GM12878 (cell line): ENCODE results near the gene CCRL2. TPM values are rescaled to one million over a fixed set of nuclear protein-coding genes. Genes with fewer than 3 reads are reported as not detected.
"Not testable (repeated sequence)": the region's sequence is repeated elsewhere in the genome, so short reads cannot be mapped to it uniquely, and the experiment has no call there.

Experiments used
- ATAC-seq: fragments of 200-7000 bp; cut with Tn5 transposase; 3 replicates; pipeline ENCODE4 v1.9.1; 2020; ENCODE audit warnings: mild to moderate bottlenecking, moderate library complexity
- BruUV-seq: library from RNA; stranded (reverse); fragments of 400-500 nt; replicated peaks from 2 replicates; lab custom pipeline; 2021; lab: Mats Ljungman, UMichigan
- CTCF ChIA-PET: fragments of 300-600 bp; sonication (Branson Sonifier 250); formaldehyde crosslinking; extraction: SDS; loops from one replicate; lab custom pipeline; 2021; ENCODE audit warnings: inconsistent platforms; lab: Yijun Ruan, JAX
- POLR2A ChIA-PET: fragments of 350-600 bp; formaldehyde crosslinking; extraction: SDS; loops from one replicate; lab custom pipeline; 2021; ENCODE audit warnings: inconsistent platforms; lab: Charles Lee
- RAD21 ChIA-PET: fragments of 300-600 bp; sonication (Branson Sonifier 250); formaldehyde crosslinking; loops from one replicate; lab custom pipeline; 2023; ENCODE audit warnings: antibody characterized with exemption; ENCODE audit not compliant: unreplicated experiment; lab: Charles Lee
- SMC1A ChIA-PET: fragments of 300-600 bp; sonication (Branson Sonifier 250); formaldehyde crosslinking; loops from one replicate; lab custom pipeline; 2023; ENCODE audit not compliant: unreplicated experiment, uncharacterized antibody; lab: Charles Lee
- DNase-seq: peaks from one replicate; pipeline ENCODE4 v3.0.0-alpha.2; 2011; ENCODE audit warnings: low read depth, low spot score
- FAIRE-seq: peaks from 3 replicates; lab custom pipeline; 2011; peaks lifted over from hg19 to GRCh38; lab: Jason Lieb, UNC
- H2AFZ ChIP-seq: 2 replicates; pipeline ENCODE4 v1.6.0; 2011; ENCODE audit warnings: low read depth, low read length, control low read depth; ENCODE audit not compliant: control insufficient read depth
- H3K27ac ChIP-seq: 2 replicates; pipeline ENCODE4 v1.5.1; 2011; ENCODE audit warnings: control low read depth; ENCODE audit not compliant: control insufficient read depth, insufficient read depth
- H3K27me3 ChIP-seq, 2 experiments: replicated peaks in 1 of 2; 2 replicates each; pipeline versions ENCODE4 v1.6.0 to v1.6.1; 2011; ENCODE audit warnings: low read length in 1 of 2; ENCODE audit not compliant: control insufficient read depth in 2 of 2, insufficient read depth in 2 of 2
- H3K36me3 ChIP-seq, 2 experiments: 2 replicates each; pipeline ENCODE4 v1.5.1; 2011; ENCODE audit warnings: low read length in 1 of 2; ENCODE audit not compliant: control insufficient read depth in 2 of 2, insufficient read depth in 2 of 2
- H3K4me1 ChIP-seq: 2 replicates; pipeline ENCODE4 v1.6.1; 2011; ENCODE audit warnings: mild to moderate bottlenecking, low read length, moderate library complexity, mixed read lengths; ENCODE audit not compliant: control insufficient read depth, insufficient read depth
- H3K4me2 ChIP-seq: 2 replicates; pipeline ENCODE4 v1.6.0; 2011; ENCODE audit warnings: control low read depth; ENCODE audit not compliant: control insufficient read depth, insufficient read depth
- H3K4me3 ChIP-seq: fragments of 200-600 bp; sonication (generic); 2 replicates; pipeline ENCODE4 v1.5.1; 2016
- H3K79me2 ChIP-seq: 2 replicates; pipeline ENCODE4 v1.6.0; 2011; ENCODE audit warnings: low read length; ENCODE audit not compliant: control insufficient read depth, insufficient read depth
- H3K9ac ChIP-seq: 2 replicates; pipeline ENCODE4 v1.8.0; 2011; ENCODE audit warnings: low read length, control low read depth, mixed read lengths; ENCODE audit not compliant: control insufficient read depth, insufficient read depth
- H3K9me3 ChIP-seq: replicated peaks from 3 replicates; pipeline ENCODE4 v1.5.1; 2011; ENCODE audit warnings: mild to moderate bottlenecking, low read length; ENCODE audit not compliant: control insufficient read depth, insufficient read depth
- H4K20me1 ChIP-seq: 2 replicates; pipeline ENCODE4 v1.6.0; 2011; ENCODE audit not compliant: control insufficient read depth, insufficient read depth
- BACH1 ChIP-seq: fragments of 450-650 bp; IDR thresholded peaks from 2 replicates; pipeline ENCODE4 v1.6.1; 2017; ENCODE audit warnings: mild to moderate bottlenecking, borderline replicate concordance
- HSF1 ChIP-seq: fragments of 150-350 bp; IDR thresholded peaks from 2 replicates; pipeline ENCODE4 v1.6.1; 2014; ENCODE audit warnings: mild to moderate bottlenecking, low read depth, low read length
- NKRF ChIP-seq: fragments of 450-650 bp; conservative IDR thresholded peaks from 2 replicates; pipeline ENCODE4 v1.6.1; 2017; ENCODE audit warnings: mild to moderate bottlenecking, moderate library complexity
- NRF1 ChIP-seq: conservative IDR thresholded peaks from 2 replicates; pipeline ENCODE4 v1.6.1; 2011; ENCODE audit warnings: mild to moderate bottlenecking, low read depth, low read length, improper control_type of control experiment
- POLR2AphosphoS2 ChIP-seq: IDR thresholded peaks from 2 replicates; pipeline ENCODE4 v1.6.1; 2011; ENCODE audit warnings: low read depth, mild to moderate bottlenecking, low read length, improper control_type of control experiment, moderate library complexity
- RAD21 ChIP-seq: IDR thresholded peaks from 2 replicates; pipeline ENCODE4 v1.6.1; 2011; ENCODE audit warnings: mild to moderate bottlenecking, low read depth, low read length, moderate library complexity; ENCODE audit not compliant: insufficient read depth
- WGBS: methylation state at CpG from one replicate; pipeline ENCODE4 v1.1.6; 2016; ENCODE audit warnings: low lambda C conversion rate; ENCODE audit not compliant: insufficient replicate concordance, insufficient coverage; ENCODE audit errors: missing lambda C conversion rate; 5-methylcytosine and 5-hydroxymethylcytosine counted together
- in situ Hi-C: fragments of 300-500 bp; cut with MboI; formaldehyde crosslinking; loops from 9 replicates; pipeline ENCODE4 v1.14.3; 2018; ENCODE audit warnings: mixed read lengths
- intact Hi-C: fragments of 100-400 bp; cut with micrococcal nuclease; formaldehyde crosslinking; loops from one replicate; pipeline ENCODE4 v1.14.2; 2022; ENCODE audit not compliant: unreplicated experiment
- polyA plus RNA-seq, 11 experiments: library from polyadenylated mRNA; depleted of rRNA in 4 of 11; unstranded in 6 of 11; stranded (reverse) in 5 of 11; fragments of >200 nt; fragmentation: Nextera tagmentation in 4 of 11; fragmentation: Illumina TruSeq in 1 of 11; extraction: Ambion mirVana in 4 of 11; extraction: Trizol in 1 of 11; gene quantifications; 1 replicate in 1 of 11; 2 replicates in 10 of 11; pipeline versions ENCODE4 v1.2.1 to v1.2.3, GENCODE V29; 2011 to 2016; ENCODE audit warnings: inconsistent platforms in 2 of 11, missing spikeins in 2 of 11, low read depth in 1 of 11
- total RNA-seq, 4 experiments: library from RNA; depleted of rRNA in 3 of 4; stranded (reverse); fragments of >200 nt in 3 of 4; fragmentation: Illumina TruSeq in 1 of 4; extraction: Trizol in 1 of 4; gene quantifications; 2 replicates each; pipeline versions ENCODE4 v1.2.1 to v1.2.3, GENCODE V29; 2013 to 2021
- TF ChIP-seq, protein P1 (sequence below): fragments of 450-650 bp; IDR thresholded peaks from 2 replicates; pipeline ENCODE4 v1.6.1; 2017; ENCODE audit warnings: antibody characterized with exemption, mild to moderate bottlenecking, moderate library complexity

The CCRL2 gene
- total and polyA plus RNA-seq, 10 of the 15 experiments (the other 5 are each of a cell fraction or from before 2014, with no cell fraction given) = 0.04 to 2.5 (median 1.8) TPM

DNA sequence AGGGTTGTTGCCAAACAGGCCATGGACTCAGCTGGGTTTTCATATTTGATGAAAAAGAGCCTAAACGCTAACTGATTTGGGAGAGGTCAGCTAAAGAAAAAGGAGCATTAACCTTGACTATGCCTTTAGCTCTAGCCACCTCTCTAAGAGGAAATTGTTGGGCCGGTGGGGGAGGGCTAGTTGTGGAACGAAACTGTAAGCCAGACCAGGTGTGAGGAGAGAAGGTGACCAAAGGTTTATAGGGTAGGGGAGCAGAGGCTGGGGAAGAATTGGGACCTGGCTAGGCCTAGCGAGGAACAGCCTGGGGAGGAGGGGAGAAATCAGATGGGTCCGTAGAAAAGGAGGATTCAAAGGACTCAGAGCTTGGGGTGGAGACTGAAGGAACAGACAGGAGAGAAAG lies 15.5 kb upstream of the CCRL2 start:
- 73% methylated on average over 3 of the region's 5 CpGs for WGBS
- RAD21 ChIA-PET, POLR2A ChIA-PET, H3K4me3 ChIP-seq, in situ Hi-C loops, H3K36me3 ChIP-seq, DNase-seq, H3K9me3 ChIP-seq, H3K79me2 ChIP-seq, H3K27ac ChIP-seq, ATAC-seq, BruUV-seq, H3K27me3 ChIP-seq, intact Hi-C loops, H2AFZ ChIP-seq, H4K20me1 ChIP-seq, H3K9ac ChIP-seq, FAIRE-seq, H3K4me2 ChIP-seq: not testable (repeated sequence)
- ChIA-PET CTCF (interaction anchor here (0.8 kb wide), 1 partner anchor 176 kb away, joined by 3 read pairs; no protein-coding TSS in a partner anchor), SMC1A (interaction anchor here (0.8 kb wide), 1 partner anchor 8 kb away, joined by 3 read pairs; no protein-coding TSS in a partner anchor)
- H3K4me1 ChIP-seq = peaks cover 18% of the 10 kb centered on the region

GRCh38 chr3:46393011-46393410 lies 14.0 kb upstream of the CCRL2 start:
- ATAC-seq = no peak
- 30% methylated on average over 2 of the region's 2 CpGs for WGBS
- POLR2A ChIA-PET = no interaction called here
- H3K9ac ChIP-seq = no peak overlapping the region
- intact Hi-C loops (no loop called here), in situ Hi-C loops (no loop called here)
- no peak overlapping the region for H3K4me3 ChIP-seq
- CTCF ChIA-PET = interaction anchor here (1.4 kb wide), 1 partner anchor 15 kb away, joined by 6 read pairs; no protein-coding TSS in a partner anchor
- no peaks in the 10 kb centered on the region; the same call in 2 of the 3 replicates for H3K9me3 ChIP-seq
- SMC1A ChIA-PET = no interaction called here
- no peak for DNase-seq
- H3K79me2 ChIP-seq = no peaks in the 10 kb centered on the region
- H3K4me1 ChIP-seq = peaks cover 20% of the 10 kb centered on the region
- no peak overlapping the region for H3K27ac ChIP-seq
- no peak overlapping the region for H3K4me2 ChIP-seq
- FAIRE-seq = no peak
- no peaks in the 10 kb centered on the region; a peak in 1 of 4 replicates for H3K27me3 ChIP-seq
- no TSS peak for BruUV-seq
- RAD21 ChIA-PET = interaction anchor here (1.0 kb wide), 1 partner anchor 15 kb away, joined by 3 read pairs; no protein-coding TSS in a partner anchor
- no peaks in the 10 kb centered on the region for H3K36me3 ChIP-seq
- H2AFZ ChIP-seq = no peak overlapping the region
- H4K20me1 ChIP-seq = no peaks in the 10 kb centered on the region
- TF ChIP-seq BACH1 (no peak), NKRF (no peak), HSF1 (no peak), NRF1 (no peak), RAD21 (no peak), POLR2AphosphoS2 (no peak)
- TF ChIP-seq, protein P1, sequence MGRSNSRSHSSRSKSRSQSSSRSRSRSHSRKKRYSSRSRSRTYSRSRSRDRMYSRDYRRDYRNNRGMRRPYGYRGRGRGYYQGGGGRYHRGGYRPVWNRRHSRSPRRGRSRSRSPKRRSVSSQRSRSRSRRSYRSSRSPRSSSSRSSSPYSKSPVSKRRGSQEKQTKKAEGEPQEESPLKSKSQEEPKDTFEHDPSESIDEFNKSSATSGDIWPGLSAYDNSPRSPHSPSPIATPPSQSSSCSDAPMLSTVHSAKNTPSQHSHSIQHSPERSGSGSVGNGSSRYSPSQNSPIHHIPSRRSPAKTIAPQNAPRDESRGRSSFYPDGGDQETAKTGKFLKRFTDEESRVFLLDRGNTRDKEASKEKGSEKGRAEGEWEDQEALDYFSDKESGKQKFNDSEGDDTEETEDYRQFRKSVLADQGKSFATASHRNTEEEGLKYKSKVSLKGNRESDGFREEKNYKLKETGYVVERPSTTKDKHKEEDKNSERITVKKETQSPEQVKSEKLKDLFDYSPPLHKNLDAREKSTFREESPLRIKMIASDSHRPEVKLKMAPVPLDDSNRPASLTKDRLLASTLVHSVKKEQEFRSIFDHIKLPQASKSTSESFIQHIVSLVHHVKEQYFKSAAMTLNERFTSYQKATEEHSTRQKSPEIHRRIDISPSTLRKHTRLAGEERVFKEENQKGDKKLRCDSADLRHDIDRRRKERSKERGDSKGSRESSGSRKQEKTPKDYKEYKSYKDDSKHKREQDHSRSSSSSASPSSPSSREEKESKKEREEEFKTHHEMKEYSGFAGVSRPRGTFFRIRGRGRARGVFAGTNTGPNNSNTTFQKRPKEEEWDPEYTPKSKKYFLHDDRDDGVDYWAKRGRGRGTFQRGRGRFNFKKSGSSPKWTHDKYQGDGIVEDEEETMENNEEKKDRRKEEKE = no peak
